ENCODE measurements around the gene AHSP.

DNA sequence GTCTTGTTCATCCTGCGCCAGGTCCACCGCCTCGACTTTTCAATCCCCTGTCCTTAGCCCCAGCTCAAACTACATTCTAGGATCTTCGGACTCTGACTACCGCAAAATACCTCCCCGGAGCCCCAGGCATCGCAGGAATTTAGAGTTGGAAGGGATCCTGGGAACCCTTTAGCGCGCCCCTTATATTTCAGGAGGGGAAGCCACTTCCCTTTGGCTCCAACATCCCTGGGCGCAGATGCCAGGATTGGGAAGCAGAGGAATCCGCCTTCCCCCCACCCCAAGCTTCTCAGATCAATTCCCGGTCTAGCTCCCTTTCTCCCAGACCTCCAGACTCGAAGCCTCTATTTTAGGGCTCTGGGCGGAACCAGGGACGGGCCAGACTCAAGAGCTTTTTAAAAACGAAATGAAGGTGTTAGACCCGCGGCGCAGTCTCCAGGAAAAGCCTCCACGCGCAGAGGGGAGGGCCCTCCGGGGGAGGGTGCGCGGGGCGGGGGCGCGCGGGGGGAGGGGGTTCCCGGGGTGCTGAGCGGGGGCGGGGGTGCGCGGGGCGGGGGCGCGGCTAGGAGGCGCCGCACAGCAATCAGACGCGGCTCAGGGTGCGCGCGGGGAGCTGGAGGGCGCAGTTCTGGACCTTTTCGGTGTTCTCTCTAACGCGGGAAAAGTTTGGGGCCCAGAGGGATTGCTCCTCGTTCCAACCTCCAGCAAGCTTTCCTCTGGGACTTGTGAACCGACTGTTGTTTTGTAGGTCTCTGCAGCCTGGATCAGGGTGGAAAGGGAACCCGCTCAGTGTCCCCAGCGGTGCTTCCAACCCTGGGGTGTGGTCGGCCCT lies 1.6 kb downstream of the AHSP start:
- no peak for TF ChIP-seq EZH2 (IDR thresholded peaks at IDR 0.05; ENCODE audit: low read depth)
- TF ChIP-seq, protein P1, sequence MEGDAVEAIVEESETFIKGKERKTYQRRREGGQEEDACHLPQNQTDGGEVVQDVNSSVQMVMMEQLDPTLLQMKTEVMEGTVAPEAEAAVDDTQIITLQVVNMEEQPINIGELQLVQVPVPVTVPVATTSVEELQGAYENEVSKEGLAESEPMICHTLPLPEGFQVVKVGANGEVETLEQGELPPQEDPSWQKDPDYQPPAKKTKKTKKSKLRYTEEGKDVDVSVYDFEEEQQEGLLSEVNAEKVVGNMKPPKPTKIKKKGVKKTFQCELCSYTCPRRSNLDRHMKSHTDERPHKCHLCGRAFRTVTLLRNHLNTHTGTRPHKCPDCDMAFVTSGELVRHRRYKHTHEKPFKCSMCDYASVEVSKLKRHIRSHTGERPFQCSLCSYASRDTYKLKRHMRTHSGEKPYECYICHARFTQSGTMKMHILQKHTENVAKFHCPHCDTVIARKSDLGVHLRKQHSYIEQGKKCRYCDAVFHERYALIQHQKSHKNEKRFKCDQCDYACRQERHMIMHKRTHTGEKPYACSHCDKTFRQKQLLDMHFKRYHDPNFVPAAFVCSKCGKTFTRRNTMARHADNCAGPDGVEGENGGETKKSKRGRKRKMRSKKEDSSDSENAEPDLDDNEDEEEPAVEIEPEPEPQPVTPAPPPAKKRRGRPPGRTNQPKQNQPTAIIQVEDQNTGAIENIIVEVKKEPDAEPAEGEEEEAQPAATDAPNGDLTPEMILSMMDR (conservative IDR thresholded peaks at IDR 0.05) = no peak

Measured in PC-9 (cell line).